GM10847 (cell line): ENCODE measurements around the gene NRN1.

ENCODE experiments used
- POLR2A ChIP-seq: IDR thresholded peaks from 2 replicates; pipeline ENCODE4 v1.6.1; 2011; ENCODE audit not compliant: insufficient read length; ENCODE audit errors: extremely low read depth

The NRN1 gene

DNA sequence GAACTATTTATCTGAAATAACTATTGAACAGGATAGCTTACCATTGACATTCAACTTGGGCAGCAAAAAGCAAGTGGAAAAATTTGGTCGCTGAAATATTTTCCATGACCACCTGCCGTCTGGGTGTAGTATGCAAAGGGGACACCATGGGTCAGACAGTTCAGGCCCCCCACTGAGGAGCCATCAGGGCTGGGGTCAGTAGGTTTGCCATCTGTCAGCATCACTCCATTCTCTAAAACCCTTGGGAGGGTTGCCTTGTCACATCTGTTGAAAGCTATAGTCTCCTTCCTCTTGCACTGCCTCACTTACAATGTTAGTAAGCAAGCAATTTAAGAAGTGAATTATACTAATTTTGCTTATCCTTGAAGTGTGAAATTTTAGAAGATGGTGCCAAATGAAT lies 44.9 kb downstream of the NRN1 start:
- TF ChIP-seq POLR2A: no peak

DNA sequence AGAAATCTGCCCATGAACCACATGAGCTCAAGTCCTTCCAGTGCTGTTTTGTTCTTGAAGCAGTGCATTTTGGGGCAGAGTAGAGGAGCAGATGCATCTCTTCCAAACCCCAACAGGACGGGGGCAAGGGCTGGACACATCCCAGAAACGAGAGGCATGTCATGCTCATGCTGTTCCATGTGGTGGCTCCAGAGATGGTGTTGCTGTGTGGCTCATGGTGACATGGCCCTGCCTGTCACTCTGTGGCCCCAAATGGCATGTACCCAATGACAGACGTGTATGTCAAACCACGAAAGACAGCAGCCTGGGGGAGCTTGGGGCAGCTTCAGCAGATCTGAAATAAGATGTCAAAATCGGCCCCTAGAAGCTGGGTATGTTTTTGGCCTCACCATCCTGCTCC lies 46.3 kb downstream of the NRN1 start:
- TF ChIP-seq POLR2A: no peak

DNA sequence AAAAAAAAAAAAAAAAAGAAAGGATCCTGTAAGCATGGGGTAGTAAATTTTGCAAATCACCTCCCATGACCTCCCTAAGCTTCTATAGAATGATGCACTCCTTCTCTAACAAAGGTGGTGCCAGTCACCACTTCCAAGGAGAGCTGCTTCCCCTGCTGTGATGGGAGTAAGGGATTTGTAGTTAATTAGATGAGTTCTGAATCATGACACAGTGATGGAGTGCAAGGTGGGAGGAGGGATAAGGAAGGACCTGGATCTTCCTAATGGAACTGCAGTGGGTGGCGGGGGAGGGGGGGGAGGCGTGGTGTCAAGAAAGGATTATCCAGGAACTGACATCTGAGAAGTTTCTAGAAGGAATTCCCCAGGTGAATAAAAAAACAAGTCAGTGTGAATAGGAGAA lies 47.8 kb downstream of the NRN1 start:
- no peak for TF ChIP-seq POLR2A

DNA sequence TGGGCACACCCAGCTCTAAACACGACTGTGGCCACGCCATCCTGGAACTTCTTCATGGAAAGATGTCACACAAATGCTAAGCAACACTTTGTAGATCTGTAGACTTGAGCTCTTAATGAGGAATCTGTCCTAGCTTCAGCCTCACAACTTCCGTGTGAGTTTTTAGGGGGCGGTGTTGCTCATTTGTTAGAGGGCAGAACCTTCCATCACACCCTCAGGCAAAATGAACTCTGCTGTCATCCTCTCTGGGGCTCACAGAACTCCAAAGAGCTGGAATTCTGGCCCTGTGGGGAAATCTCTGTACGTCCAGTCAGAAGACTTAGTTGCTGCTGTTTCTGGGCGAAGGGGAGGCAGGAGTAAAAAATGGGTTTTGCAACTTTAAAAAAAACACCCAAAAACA lies 49.8 kb downstream of the NRN1 start:
- no peak for TF ChIP-seq POLR2A

DNA sequence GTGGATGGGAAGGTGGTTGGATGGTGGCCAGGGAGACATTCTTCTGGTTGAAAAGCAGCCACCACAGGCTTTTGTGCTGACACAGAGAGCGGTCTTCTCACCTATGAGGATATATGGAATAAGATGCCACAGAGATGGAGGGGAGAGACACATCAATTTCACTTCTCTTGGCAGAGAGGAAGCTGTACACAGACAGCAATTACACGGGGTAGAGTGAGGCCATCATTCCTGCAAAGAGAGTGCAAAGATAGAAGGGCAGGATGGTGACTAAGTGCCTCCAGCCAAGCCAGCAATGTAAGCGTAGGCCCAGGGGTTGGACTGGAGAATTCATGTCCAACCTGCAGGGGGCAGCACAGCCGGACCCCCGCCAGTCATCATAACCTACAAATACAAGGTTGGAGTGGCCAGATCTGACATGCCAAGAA lies 56.4 kb downstream of the NRN1 start:
- TF ChIP-seq POLR2A: no peak
